Activated T-helper 2 cell treated with anti-CD3 and anti-CD28 coated beads, Interferon-gamma antibody, Interleukin-2, Interleukin-4, amounts not matched to agents 10 μg/mL and 5 μg/mL and 100 μg/mL, durations not matched to agents 14 hours and 24 hours and 36 hours (primary cell): Measurements from ENCODE around the gene ARHGAP19. TPM values are rescaled to one million over a fixed set of nuclear protein-coding genes. Genes with fewer than 3 reads are reported as not detected.
"Not testable (repeated sequence)": the region's sequence is repeated elsewhere in the genome, so short reads cannot be mapped to it uniquely, and the experiment has no call there.

Source experiments
- DNase-seq: peaks from one replicate; pipeline ENCODE4 v3.0.0; 2021; ENCODE audit warnings: low spot score
- H3K27ac Mint-ChIP-seq: one replicate; pipeline ENCODE4 v1.8.0; 2021; ENCODE audit warnings: mixed read lengths
- H3K27me3 Mint-ChIP-seq: one replicate; pipeline ENCODE4 v1.8.0; 2021; ENCODE audit warnings: low read depth, mixed read lengths
- H3K36me3 Mint-ChIP-seq: one replicate; pipeline ENCODE4 v1.8.0; 2021; ENCODE audit warnings: low read depth, mixed read lengths
- H3K4me1 Mint-ChIP-seq: one replicate; pipeline ENCODE4 v1.8.0; 2021; ENCODE audit warnings: low read depth, mixed read lengths
- H3K4me3 Mint-ChIP-seq: one replicate; pipeline ENCODE4 v1.8.0; 2021; ENCODE audit warnings: low read depth, mild to moderate bottlenecking, moderate library complexity, mixed read lengths
- H3K9me3 Mint-ChIP-seq: one replicate; pipeline ENCODE4 v1.8.0; 2021; ENCODE audit warnings: mixed read lengths
- intact Hi-C: fragments of 100-400 bp; cut with micrococcal nuclease; formaldehyde crosslinking; loops from one replicate; pipeline ENCODE4 v1.15.1; 2023
- total RNA-seq: library from RNA; stranded (reverse); gene quantifications from 2 replicates; pipeline ENCODE4 v1.2.3, GENCODE V29; 2022

The ARHGAP19 gene
- total RNA-seq, 1 donor from 2014 or later, result 29.9 TPM

DNA sequence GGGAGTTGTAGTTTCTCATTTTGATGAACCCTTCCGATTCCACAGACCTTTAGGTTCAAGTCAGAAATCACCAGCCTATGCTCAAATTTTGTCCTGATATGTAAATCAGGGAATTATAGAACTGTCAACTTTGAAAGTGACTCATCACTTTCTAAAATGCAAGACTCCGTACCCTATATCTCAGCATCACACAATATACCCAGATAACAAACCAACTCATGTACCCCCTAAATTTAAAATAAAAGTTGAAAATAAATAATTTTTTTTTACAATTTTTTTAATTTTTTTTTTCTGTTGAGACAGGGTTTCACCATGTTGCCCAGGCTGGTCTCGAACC lies 393 bp upstream of the ARHGAP19 start:
- Mint-ChIP-seq H3K36me3 (peaks cover 11% of the 10 kb centered on the region), H3K9me3 (no peaks in the 10 kb centered on the region), H3K27ac (peak overlapping the region; percentile 73), H3K4me1 (peaks cover 24% of the 10 kb centered on the region), H3K4me3 (peak overlapping the region; percentile 94), H3K27me3 (peaks cover 2% of the 10 kb centered on the region)
- DNase-seq, result no peak
- intact Hi-C loops, result loop anchor here (1.0 to 5.0 kb wide), 4 partner anchors 25 to 205 kb away; partner anchors contain the start of genes MMS19, RRP12 and UBTD1

GRCh38 chr10:97291357-97292096 lies 910 bp downstream of the ARHGAP19 start:
- Mint-ChIP-seq H3K36me3 (peaks cover 15% of the 10 kb centered on the region), H3K4me1 (peaks cover 24% of the 10 kb centered on the region), H3K27me3 (no peaks in the 10 kb centered on the region), H3K4me3 (peak overlapping the region; percentile 94), H3K27ac (peak overlapping the region; percentile 83), H3K9me3 (no peaks in the 10 kb centered on the region)
- no peak for DNase-seq
- intact Hi-C loops, result loop anchor here (1.0 to 5.0 kb wide), 4 partner anchors 27 to 207 kb away; partner anchors contain the start of genes MMS19, RRP12 and UBTD1

- Mint-ChIP-seq H3K4me3 (peak overlapping the region; percentile 94), H3K36me3 (peaks cover 18% of the 10 kb centered on the region), H3K4me1 (peaks cover 24% of the 10 kb centered on the region)
- DNase-seq, H3K9me3 Mint-ChIP-seq, H3K27ac Mint-ChIP-seq, H3K27me3 Mint-ChIP-seq: not testable (repeated sequence)
- intact Hi-C loops, result loop anchor here (5.0 kb wide), 1 partner anchor 112 kb away; the partner anchor contains the start of gene RRP12
These were observed 1.7 kb downstream of the ARHGAP19 start for GRCh38 chr10:97290576-97291356.

DNA sequence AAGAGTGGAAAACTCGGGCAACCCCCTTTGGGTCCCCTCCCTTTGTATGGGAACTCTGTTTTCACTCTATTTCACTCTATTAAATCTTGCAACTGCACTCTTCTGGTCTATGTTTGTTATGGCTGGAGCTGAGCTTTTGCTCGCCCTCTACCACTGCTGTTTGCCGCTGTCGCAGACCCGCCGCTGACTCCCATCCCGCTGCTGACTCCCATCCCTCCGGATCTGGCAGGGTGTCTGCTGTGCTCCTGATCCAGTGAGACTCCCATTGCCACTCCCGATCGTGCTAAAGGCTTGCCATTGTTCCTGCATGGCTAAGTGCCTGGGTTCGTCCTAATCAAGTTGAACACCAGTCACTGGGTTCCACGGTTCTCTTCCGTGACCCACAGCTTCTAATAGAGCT lies 2.4 kb downstream of the ARHGAP19 start:
- H3K9me3 Mint-ChIP-seq, DNase-seq, H3K4me3 Mint-ChIP-seq, H3K27ac Mint-ChIP-seq, H3K27me3 Mint-ChIP-seq: not testable (repeated sequence)
- Mint-ChIP-seq H3K36me3 (peaks cover 19% of the 10 kb centered on the region), H3K4me1 (peaks cover 24% of the 10 kb centered on the region)
- intact Hi-C loops, result loop anchor here (5.0 kb wide), 1 partner anchor 112 kb away; the partner anchor contains the start of gene RRP12

DNA sequence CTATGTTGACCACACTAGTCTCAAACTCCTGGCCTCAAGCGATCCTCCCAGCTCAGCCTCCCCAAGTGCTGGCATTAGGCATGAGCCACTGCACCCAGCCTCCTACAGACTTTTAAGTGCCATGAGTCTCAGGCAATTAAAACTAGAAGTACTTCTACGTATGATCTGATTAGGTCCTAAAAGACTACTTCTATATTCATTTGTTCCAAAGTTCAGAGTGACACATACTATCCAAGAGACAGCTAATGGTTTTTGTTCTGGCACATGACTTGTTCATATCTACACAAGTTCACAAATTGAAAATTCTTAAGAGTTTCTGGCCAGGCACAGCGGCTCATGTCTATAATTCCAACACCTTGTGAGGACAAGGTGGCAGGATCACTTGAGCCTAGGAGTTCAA lies 11.7 kb downstream of the ARHGAP19 start:
- Mint-ChIP-seq H3K4me1 (peaks cover 22% of the 10 kb centered on the region), H3K4me3 (no peak overlapping the region), H3K27ac (no peak overlapping the region), H3K27me3 (no peaks in the 10 kb centered on the region), H3K36me3 (peaks cover 5% of the 10 kb centered on the region), H3K9me3 (no peaks in the 10 kb centered on the region)
- DNase-seq, result no peak
- intact Hi-C loops, result no loop called here

DNA sequence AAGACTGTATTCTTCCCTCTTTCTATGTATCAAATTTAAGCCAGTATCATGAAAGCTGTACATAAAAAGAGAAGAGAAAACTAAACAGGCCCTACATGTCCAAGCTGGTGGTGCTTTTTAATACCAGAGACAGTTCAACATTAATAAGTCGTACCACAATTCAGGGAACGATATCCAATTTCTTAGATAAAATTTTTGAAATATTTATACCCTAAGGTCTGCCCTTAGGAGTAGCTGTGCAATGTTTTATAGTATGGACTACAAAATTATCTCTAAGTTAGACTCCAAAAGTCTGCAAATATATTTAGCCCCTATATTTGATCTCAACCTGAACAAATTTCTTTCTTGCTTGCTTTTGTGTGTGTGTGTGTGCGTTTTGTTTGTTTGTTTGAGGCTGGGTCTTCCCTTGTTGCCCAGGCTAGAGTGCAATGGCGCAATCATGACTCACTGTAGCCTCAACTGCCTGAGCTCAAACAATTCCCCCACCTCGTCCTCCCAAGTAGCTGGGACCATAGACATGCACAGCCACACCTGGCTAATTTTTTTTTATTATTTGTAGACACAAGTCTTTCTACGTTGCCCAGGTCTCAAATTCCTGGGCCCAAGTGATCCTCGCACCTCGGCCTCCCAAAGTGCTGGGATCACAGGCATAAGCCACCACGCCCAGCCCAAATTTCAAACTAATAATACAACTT lies 13.2 kb downstream of the ARHGAP19 start:
- Mint-ChIP-seq H3K4me3 (no peak overlapping the region), H3K4me1 (peaks cover 22% of the 10 kb centered on the region), H3K27me3 (no peaks in the 10 kb centered on the region), H3K9me3 (no peaks in the 10 kb centered on the region), H3K27ac (no peak overlapping the region), H3K36me3 (peaks cover 5% of the 10 kb centered on the region)
- intact Hi-C loops, result no loop called here
- no peak for DNase-seq

GRCh38 chr10:97278491-97278989 lies 13.9 kb downstream of the ARHGAP19 start:
- intact Hi-C loops, result no loop called here
- Mint-ChIP-seq H3K4me3 (no peak overlapping the region), H3K27me3 (no peaks in the 10 kb centered on the region), H3K36me3 (peaks cover 6% of the 10 kb centered on the region), H3K4me1 (peaks cover 22% of the 10 kb centered on the region), H3K9me3 (no peaks in the 10 kb centered on the region), H3K27ac (no peak overlapping the region)
- DNase-seq, result no peak

- H3K27ac Mint-ChIP-seq, result no peak overlapping the region
- no peak for DNase-seq
- H3K27me3 Mint-ChIP-seq, result no peaks in the 10 kb centered on the region
- intact Hi-C loops, result no loop called here
- peaks cover 6% of the 10 kb centered on the region for H3K36me3 Mint-ChIP-seq
- H3K4me3 Mint-ChIP-seq, result no peak overlapping the region
- H3K9me3 Mint-ChIP-seq, result no peaks in the 10 kb centered on the region
- peaks cover 22% of the 10 kb centered on the region for H3K4me1 Mint-ChIP-seq
These were observed 14.9 kb downstream of the ARHGAP19 start for GRCh38 chr10:97277551-97277950.

DNA sequence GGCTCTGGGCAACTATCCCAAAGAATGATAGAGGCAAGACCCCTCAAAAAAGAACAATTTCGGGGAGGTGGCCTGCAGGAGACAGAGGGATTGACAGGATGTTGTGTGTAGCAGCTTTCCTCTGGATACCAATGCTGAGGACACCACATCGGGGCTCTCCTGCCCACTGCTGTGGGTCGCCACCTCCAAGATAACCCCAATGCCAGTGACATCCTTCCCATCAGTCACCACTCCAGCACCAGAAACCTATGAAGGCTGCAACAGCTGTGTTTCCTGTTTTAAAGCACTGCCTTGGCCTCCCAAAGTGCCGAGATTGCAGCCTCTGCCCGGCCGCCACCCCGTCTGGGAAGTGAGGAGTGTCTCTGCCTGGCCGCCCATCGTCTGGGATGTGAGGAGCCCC lies 17.6 kb downstream of the ARHGAP19 start:
- no peak overlapping the region for H3K4me3 Mint-ChIP-seq
- peaks cover 2% of the 10 kb centered on the region for H3K36me3 Mint-ChIP-seq
- H3K27me3 Mint-ChIP-seq, result no peaks in the 10 kb centered on the region
- H3K9me3 Mint-ChIP-seq, result no peaks in the 10 kb centered on the region
- H3K4me1 Mint-ChIP-seq, result peaks cover 14% of the 10 kb centered on the region
- no peak for DNase-seq
- H3K27ac Mint-ChIP-seq, result no peak overlapping the region
- intact Hi-C loops, result no loop called here

- H3K27ac Mint-ChIP-seq, result no peak overlapping the region
- no peaks in the 10 kb centered on the region for H3K9me3 Mint-ChIP-seq
- DNase-seq, result no peak
- no peaks in the 10 kb centered on the region for H3K27me3 Mint-ChIP-seq
- H3K4me3 Mint-ChIP-seq, result no peak overlapping the region
- H3K36me3 Mint-ChIP-seq, result peaks cover 2% of the 10 kb centered on the region
- peaks cover 10% of the 10 kb centered on the region for H3K4me1 Mint-ChIP-seq
- intact Hi-C loops, result no loop called here
These were observed 18.7 kb downstream of the ARHGAP19 start for GRCh38 chr10:97273700-97274099.

- Mint-ChIP-seq H3K36me3 (peaks cover 22% of the 10 kb centered on the region), H3K9me3 (no peaks in the 10 kb centered on the region), H3K4me3 (no peak overlapping the region), H3K27ac (no peak overlapping the region), H3K27me3 (no peaks in the 10 kb centered on the region), H3K4me1 (peaks cover 8% of the 10 kb centered on the region)
- DNase-seq, result no peak
- intact Hi-C loops, result no loop called here
These were observed 21.8 kb downstream of the ARHGAP19 start for GRCh38 chr10:97270523-97271154.

- Mint-ChIP-seq H3K4me1 (peaks cover 8% of the 10 kb centered on the region), H3K36me3 (peaks cover 40% of the 10 kb centered on the region), H3K27ac (no peak overlapping the region), H3K4me3 (no peak overlapping the region), H3K9me3 (no peaks in the 10 kb centered on the region), H3K27me3 (no peaks in the 10 kb centered on the region)
- no peak for DNase-seq
- intact Hi-C loops, result no loop called here
These were observed 24.8 kb downstream of the ARHGAP19 start for GRCh38 chr10:97267671-97268070.
